ENCODE data around the gene IFITM1. TPM values are rescaled to one million over a fixed set of nuclear protein-coding genes. Genes with fewer than 3 reads are reported as not detected.

IFITM1 gene
- total and polyA plus RNA-seq, 9 of the 15 experiments (the other 6 are each of a cell fraction or from before 2014, with no cell fraction given) = 691 to 5,579 (median 974) TPM

- no peak for TF ChIP-seq MAFK (IDR thresholded peaks at IDR 0.05; ENCODE audit: low read length)
- no peak for TF ChIP-seq NR1H2 (CRISPR knock-in tag; IDR thresholded peaks at IDR 0.05)
- peak; percentile 64; the same call in 1 of the 2 replicates for TF ChIP-seq ZEB2 (IDR thresholded peaks at IDR 0.05)
- peak; percentile 71; the same call in 1 of the 2 replicates for TF ChIP-seq HMBOX1 (IDR thresholded peaks at IDR 0.05)
- TF ChIP-seq TEAD1 (CRISPR knock-in tag; IDR thresholded peaks at IDR 0.05) = no peak; a peak in 1 of 4 replicates
- TF ChIP-seq TCF3 (CRISPR knock-in tag; IDR thresholded peaks at IDR 0.05) = no peak
- TF ChIP-seq SNIP1 (IDR thresholded peaks at IDR 0.05; ENCODE audit: low read depth) = no peak
- TF ChIP-seq TFE3 (CRISPR knock-in tag; IDR thresholded peaks at IDR 0.05) = no peak
- no peak for TF ChIP-seq NR2F6 (CRISPR knock-in tag; IDR thresholded peaks at IDR 0.05)
- no peak for TF ChIP-seq EHMT2 (IDR thresholded peaks at IDR 0.05)
- no peak for TF ChIP-seq SRSF1 (IDR thresholded peaks at IDR 0.05; ENCODE audit: low read depth, low read length)
- TF ChIP-seq DNMT1 (IDR thresholded peaks at IDR 0.05) = no peak
- TF ChIP-seq MAX (CRISPR knock-in tag; IDR thresholded peaks at IDR 0.05) = peak; percentile 47; the same call in 1 of the 2 replicates
- no peak for TF ChIP-seq ZC3H11A (IDR thresholded peaks at IDR 0.05; ENCODE audit: low read depth, low read length)
- no peak for TF ChIP-seq ELK1 (CRISPR knock-in tag; IDR thresholded peaks at IDR 0.05)
- TF ChIP-seq ZNF449 (CRISPR knock-in tag; IDR thresholded peaks at IDR 0.05) = no peak
- no peak for TF ChIP-seq FOXK1 (CRISPR knock-in tag; IDR thresholded peaks at IDR 0.05; ENCODE audit: borderline replicate concordance)
- TF ChIP-seq FOXJ3 (CRISPR knock-in tag; IDR thresholded peaks at IDR 0.05) = no peak
- no peak for TF ChIP-seq MAFF (IDR thresholded peaks at IDR 0.05; ENCODE audit: low read length)
- peak; percentile 67; the same call in 1 of the 2 replicates for TF ChIP-seq ZFX (CRISPR knock-in tag; IDR thresholded peaks at IDR 0.05)
- TF ChIP-seq CREB3L1 (IDR thresholded peaks at IDR 0.05; ENCODE audit: borderline replicate concordance, low read depth) = no peak
- no peak for TF ChIP-seq PHF20 (IDR thresholded peaks at IDR 0.05; ENCODE audit: partially characterized antibody)
Observed at GRCh38 chr11:313787-314553, at the start of gene IFITM1 (continued).

All from K562 (cell line).